HepG2 (cell line): Measurements from ENCODE around the gene PRKCI. TPM values are rescaled to one million over a fixed set of nuclear protein-coding genes. Genes with fewer than 3 reads are reported as not detected.
A peak's percentile ranks its signal among the peaks of the same experiment; 100 is the strongest.
"Not testable (repeated sequence)": the region's sequence is repeated elsewhere in the genome, so short reads cannot be mapped to it uniquely, and the experiment has no call there.

Experiments
- ATAC-seq: fragments of 200-7000 bp; cut with Tn5 transposase; 3 replicates; pipeline ENCODE4 v1.9.1; 2020; ENCODE audit warnings: mild to moderate bottlenecking, moderate library complexity
- BruUV-seq: library from RNA; stranded (reverse); fragments of 400-500 nt; replicated peaks from 2 replicates; lab custom pipeline; 2021; lab: Mats Ljungman, UMichigan
- CTCF ChIA-PET: fragments of 300-600 bp; formaldehyde crosslinking; extraction: SDS; loops from one replicate; lab custom pipeline; 2021; ENCODE audit warnings: low total read pairs, inconsistent platforms, low intra/inter-chr PET ratio; lab: Yijun Ruan, JAX
- POLR2A ChIA-PET: fragments of 350-600 bp; sonication (Branson Sonifier 250); formaldehyde crosslinking; loops from one replicate; lab custom pipeline; 2020; ENCODE audit warnings: antibody characterized with exemption, inconsistent platforms; lab: Yijun Ruan, JAX
- DNase-seq: peaks from one replicate; pipeline ENCODE4 v3.0.0-alpha.2; 2015; ENCODE audit warnings: low spot score
- FAIRE-seq: peaks from 3 replicates; lab custom pipeline; 2011; peaks lifted over from hg19 to GRCh38; lab: Jason Lieb, UNC
- H2AFZ ChIP-seq: one replicate; pipeline ENCODE4 v1.6.1; 2011; ENCODE audit warnings: low read length, inconsistent platforms
- H3K27ac ChIP-seq: fragments of 300-600 bp; 3 replicates; pipeline ENCODE4 v1.8.0; 2011; ENCODE audit warnings: mixed run types, mild to moderate bottlenecking, mixed read lengths, low read length, inconsistent platforms; ENCODE audit not compliant: insufficient read depth; ENCODE audit errors: extremely low read length
- H3K27me3 ChIP-seq, 2 experiments: fragments of 200-600 bp in 1 of 2; 2 replicates in 1 of 2; 3 replicates in 1 of 2; pipeline versions ENCODE4 v1.6.0 to v1.8.0; 2011; ENCODE audit warnings: low read length in 2 of 2, mild to moderate bottlenecking in 2 of 2, moderate library complexity in 2 of 2, inconsistent platforms in 1 of 2; ENCODE audit not compliant: insufficient read depth in 2 of 2, control insufficient read depth in 1 of 2
- H3K36me3 ChIP-seq, 2 experiments: fragments of 200-600 bp in 1 of 2; replicated peaks in 1 of 2; 2 replicates in 1 of 2; 3 replicates in 1 of 2; pipeline versions ENCODE4 v1.5.1 to v1.8.0; 2011; ENCODE audit warnings: low read length in 2 of 2, inconsistent platforms in 1 of 2; ENCODE audit not compliant: insufficient read depth in 2 of 2, control insufficient read depth in 1 of 2
- H3K4me1 ChIP-seq: 2 replicates; pipeline ENCODE4 v1.5.1; 2012; ENCODE audit warnings: low read length, inconsistent platforms; ENCODE audit not compliant: insufficient read depth
- H3K4me2 ChIP-seq: 2 replicates; pipeline ENCODE4 v1.6.0; 2011; ENCODE audit warnings: low read depth, low read length, inconsistent platforms
- H3K4me3 ChIP-seq, 3 experiments: fragments of 200-600 bp in 1 of 3; sonication (generic), shearing (Covaris generic) in 1 of 3; replicated peaks in 1 of 3; 2 replicates each; pipeline ENCODE4 v1.5.1; 2011 to 2016; ENCODE audit warnings: low read length in 3 of 3, inconsistent platforms in 2 of 3, low read depth in 2 of 3, mild to moderate bottlenecking in 2 of 3, control low read depth in 1 of 3, mixed read lengths in 1 of 3; ENCODE audit not compliant: insufficient read depth in 1 of 3
- H3K79me2 ChIP-seq: one replicate; pipeline ENCODE4 v1.6.1; 2011; ENCODE audit warnings: low read length, inconsistent platforms; ENCODE audit not compliant: insufficient read depth
- H3K9ac ChIP-seq: 2 replicates; pipeline ENCODE4 v1.6.0; 2011; ENCODE audit warnings: mild to moderate bottlenecking, low read depth, low read length, inconsistent platforms; ENCODE audit not compliant: insufficient read depth
- H3K9me3 ChIP-seq: 2 replicates; pipeline ENCODE4 v1.5.1; 2012; ENCODE audit warnings: mild to moderate bottlenecking, low read length
- H4K20me1 ChIP-seq: 2 replicates; pipeline ENCODE4 v1.6.0; 2011; ENCODE audit warnings: inconsistent platforms, mild to moderate bottlenecking, low read length, moderate library complexity; ENCODE audit not compliant: insufficient read depth
- MEIS2 ChIP-seq: sonication (generic); formaldehyde crosslinking; IDR thresholded peaks from 2 replicates; pipeline ENCODE4 v1.9.0; 2021; ENCODE audit warnings: mild to moderate bottlenecking, missing genetic modification reagents
- NFE2L2 ChIP-seq: fragments of 150-350 bp; IDR thresholded peaks from 2 replicates; pipeline ENCODE4 v1.6.1; 2014; ENCODE audit warnings: low read length
- REXO4 ChIP-seq: sonication (generic); formaldehyde crosslinking; IDR thresholded peaks from 2 replicates; pipeline ENCODE4 v1.8.0; 2022; ENCODE audit warnings: missing genetic modification reagents, mild to moderate bottlenecking, borderline replicate concordance
- ZNF160 ChIP-seq: sonication (generic); formaldehyde crosslinking; IDR thresholded peaks from 2 replicates; pipeline ENCODE4 v1.8.0; 2022; ENCODE audit warnings: mild to moderate bottlenecking, inconsistent platforms, missing genetic modification reagents
- WGBS: methylation state at CpG from one replicate; pipeline ENCODE4 v1.1.6; 2017; ENCODE audit warnings: low lambda C conversion rate; 5-methylcytosine and 5-hydroxymethylcytosine counted together
- in situ Hi-C: cut with HindIII; loops from 2 replicates; pipeline ENCODE4 v1.10.0; 2017; ENCODE audit warnings: low pct_unique_long_range_greater_than_20kb; ENCODE audit not compliant: extremely low pct_ligation_motif_present
- intact Hi-C: fragments of 100-400 bp; cut with micrococcal nuclease; formaldehyde crosslinking; loops from one replicate; pipeline ENCODE4 v1.10.0; 2022; ENCODE audit not compliant: unreplicated experiment
- polyA plus RNA-seq, 8 experiments: library from polyadenylated mRNA; depleted of rRNA in 3 of 8; stranded (reverse) in 7 of 8; unstranded in 1 of 8; fragments of >200 nt; fragmentation: Illumina TruSeq in 4 of 8; extraction: Trizol in 4 of 8; gene quantifications; 2 replicates each; pipeline versions ENCODE4 v1.2.1 to v1.2.3, GENCODE V29; 2011 to 2016; ENCODE audit warnings: low read depth in 4 of 8, missing spikeins in 1 of 8, mixed read lengths in 1 of 8; ENCODE audit not compliant: insufficient read depth in 1 of 8
- total RNA-seq, 5 experiments: library from RNA; depleted of rRNA; stranded (reverse); fragments of >200 nt; fragmentation: Illumina TruSeq; extraction: Trizol; gene quantifications; 2 replicates each; pipeline ENCODE4 v1.2.3, GENCODE V29; 2016; ENCODE audit warnings: low read depth in 1 of 5

Gene PRKCI
- total and polyA plus RNA-seq, 2 of the 13 experiments (the other 11 are each of a cell fraction or from before 2014, with no cell fraction given), result 17.2 to 30.4 TPM

GRCh38 chr3:170343859-170344258, 121.6 kb downstream of the PRKCI start:
- H3K36me3 ChIP-seq, FAIRE-seq, H4K20me1 ChIP-seq, H3K4me1 ChIP-seq, H3K9me3 ChIP-seq, in situ Hi-C loops, H3K4me3 ChIP-seq, H3K27ac ChIP-seq, H3K79me2 ChIP-seq, BruUV-seq, H2AFZ ChIP-seq, POLR2A ChIA-PET, H3K9ac ChIP-seq, H3K4me2 ChIP-seq, H3K27me3 ChIP-seq, ATAC-seq, CTCF ChIA-PET, intact Hi-C loops, DNase-seq: not testable (repeated sequence)
- 90% methylated on average over 6 of the region's 6 CpGs for WGBS

GRCh38 chr3:170344971-170345370, 122.7 kb downstream of the PRKCI start:
- Histone ChIP-seq H4K20me1 (no peaks in the 10 kb centered on the region), H3K36me3 (no peaks in the 10 kb centered on the region), H3K9me3 (no peaks in the 10 kb centered on the region), H3K27ac (no peak overlapping the region), H2AFZ (no peak overlapping the region), H3K79me2 (no peaks in the 10 kb centered on the region), H3K27me3 (no peaks in the 10 kb centered on the region), H3K4me1 (peaks cover 17% of the 10 kb centered on the region), H3K4me2 (no peak overlapping the region), H3K4me3 (no peak overlapping the region), H3K9ac (no peak overlapping the region)
- DNase-seq, result no peak
- ChIA-PET POLR2A (no interaction called here), CTCF (no interaction called here)
- ATAC-seq, result no peak
- in situ Hi-C loops, result no loop called here
- WGBS, result 93% methylated on average over 4 of the region's 4 CpGs
- no TSS peak for BruUV-seq
- FAIRE-seq, result no peak
- intact Hi-C loops, result no loop called here
- peak; percentile 59; the same call in 1 of the 2 replicates for TF ChIP-seq NFE2L2
- TF ChIP-seq MEIS2 (CRISPR knock-in tag), result no peak
- TF ChIP-seq ZNF160 (CRISPR knock-in tag), result no peak
- no peak for TF ChIP-seq REXO4 (CRISPR knock-in tag)
- TF ChIP-seq, all 625 proteins: peak for 1
